ENCODE measurements around the gene VPS45.

DNA sequence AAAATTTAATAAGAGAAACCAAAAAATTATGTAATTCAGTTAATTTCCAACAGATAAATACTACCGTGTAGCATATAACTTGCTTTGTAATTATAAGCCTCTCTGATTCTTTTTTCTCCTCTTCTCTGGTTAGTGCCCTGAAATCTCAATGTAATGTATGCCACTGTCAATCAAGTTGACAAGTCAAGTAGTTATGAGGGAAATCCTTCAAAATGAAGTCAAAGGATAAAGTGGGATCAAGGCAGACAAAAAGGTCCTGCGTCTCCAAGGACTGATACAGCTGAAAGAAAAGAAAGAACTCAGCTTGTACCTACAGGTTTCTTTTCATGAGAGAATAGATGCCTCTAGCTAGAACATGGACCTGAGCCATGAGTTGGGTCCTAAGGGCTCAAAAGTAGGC is 19.8 kb downstream of the VPS45 start:
- TF ChIP-seq CTCF (conservative IDR thresholded peaks at IDR 0.05; ENCODE audit: low read depth, low read length), result no peak
- no peak for TF ChIP-seq EZH2 (IDR thresholded peaks at IDR 0.05; ENCODE audit: borderline replicate concordance, low read depth, low read length, poor library complexity, severe bottlenecking)
